Mesenchymal stem cell (in vitro differentiated cells and primary cell): ENCODE measurements around the gene EPS8L1.

Source experiments
- DNase-seq: peaks from one replicate; pipeline ENCODE4 v3.0.0-alpha.2; 2013
- H2AFZ ChIP-seq: one replicate; pipeline ENCODE4 v1.6.1; 2013; ENCODE audit warnings: low read depth, mild to moderate bottlenecking, control low read depth, inconsistent platforms, low read length, moderate library complexity
- H2AK5ac ChIP-seq: 2 replicates; pipeline ENCODE4 v1.6.1; 2013; ENCODE audit warnings: low read length, moderate library complexity, mild to moderate bottlenecking, inconsistent platforms; ENCODE audit not compliant: severe bottlenecking
- H2BK120ac ChIP-seq: one replicate; pipeline ENCODE4 v1.6.1; 2013; ENCODE audit warnings: low read depth, mild to moderate bottlenecking, inconsistent platforms, low read length, moderate library complexity
- H2BK12ac ChIP-seq, 2 experiments: one replicate each; pipeline ENCODE4 v1.6.1; 2013; ENCODE audit warnings: inconsistent platforms in 2 of 2, low read length in 2 of 2, mild to moderate bottlenecking in 2 of 2, moderate library complexity in 2 of 2, control low read depth in 1 of 2
- H2BK15ac ChIP-seq: one replicate; pipeline ENCODE4 v1.6.1; 2013; ENCODE audit warnings: mild to moderate bottlenecking, low read depth, inconsistent platforms; ENCODE audit not compliant: poor library complexity, severe bottlenecking
- H2BK5ac ChIP-seq: 2 replicates; pipeline ENCODE4 v1.6.1; 2013; ENCODE audit warnings: low read depth, mild to moderate bottlenecking, low read length, control low read depth, inconsistent platforms; ENCODE audit not compliant: poor library complexity, severe bottlenecking
- H3K14ac ChIP-seq, 2 experiments: one replicate each; pipeline ENCODE4 v1.6.1; 2013; ENCODE audit warnings: inconsistent platforms in 2 of 2, low read length in 2 of 2, control low read depth in 1 of 2, mild to moderate bottlenecking in 1 of 2, moderate library complexity in 1 of 2
- H3K18ac ChIP-seq, 2 experiments: one replicate each; pipeline ENCODE4 v1.6.1; 2013; ENCODE audit warnings: inconsistent platforms in 2 of 2, low read length in 2 of 2, control low read depth in 1 of 2, low read depth in 1 of 2, mild to moderate bottlenecking in 1 of 2
- H3K23ac ChIP-seq, 2 experiments: one replicate each; pipeline ENCODE4 v1.6.1; 2013; ENCODE audit warnings: inconsistent platforms in 2 of 2, low read length in 2 of 2, mild to moderate bottlenecking in 2 of 2, moderate library complexity in 2 of 2, control low read depth in 1 of 2
- H3K27ac ChIP-seq: 2 replicates; pipeline ENCODE4 v1.5.1; 2013; ENCODE audit warnings: mild to moderate bottlenecking, moderate library complexity, low read length, control low read depth, inconsistent platforms; ENCODE audit not compliant: poor library complexity, severe bottlenecking
- H3K27me3 ChIP-seq, 2 experiments: 2 replicates each; pipeline versions ENCODE4 v1.6.1 to v1.7.0; 2013; ENCODE audit warnings: low read length in 2 of 2, mild to moderate bottlenecking in 2 of 2, moderate library complexity in 2 of 2, control low read depth in 1 of 2, inconsistent platforms in 1 of 2; ENCODE audit not compliant: control insufficient read depth in 1 of 2, insufficient read depth in 1 of 2
- H3K36me3 ChIP-seq, 2 experiments: 2 replicates each; pipeline versions ENCODE4 v1.6.1 to v1.7.0; 2013; ENCODE audit warnings: low read length in 2 of 2, control low read depth in 1 of 2, inconsistent platforms in 1 of 2, low read depth in 1 of 2, mild to moderate bottlenecking in 1 of 2; ENCODE audit not compliant: insufficient read depth in 2 of 2, control insufficient read depth in 1 of 2
- H3K4ac ChIP-seq, 2 experiments: one replicate each; pipeline ENCODE4 v1.6.1; 2013; ENCODE audit warnings: inconsistent platforms in 2 of 2, low read length in 2 of 2, mild to moderate bottlenecking in 2 of 2, moderate library complexity in 2 of 2, control low read depth in 1 of 2, low read depth in 1 of 2
- H3K4me1 ChIP-seq: 2 replicates; pipeline ENCODE4 v1.6.1; 2013; ENCODE audit warnings: low read depth, low read length, control low read depth; ENCODE audit not compliant: control insufficient read depth, insufficient read depth
- H3K4me2 ChIP-seq: 2 replicates; pipeline ENCODE4 v1.6.1; 2013; ENCODE audit warnings: low read length, mild to moderate bottlenecking, inconsistent platforms; ENCODE audit not compliant: poor library complexity, severe bottlenecking
- H3K4me3 ChIP-seq, 2 experiments: 2 replicates each; pipeline versions ENCODE4 v1.5.1 to v1.7.0; 2013; ENCODE audit warnings: low read length in 2 of 2, mild to moderate bottlenecking in 2 of 2, control low read depth in 1 of 2, low read depth in 1 of 2; ENCODE audit not compliant: insufficient read depth in 1 of 2
- H3K79me1 ChIP-seq: replicated peaks from 2 replicates; pipeline ENCODE4 v1.6.1; 2013; ENCODE audit warnings: mild to moderate bottlenecking, control low read depth, low read length, inconsistent platforms; ENCODE audit not compliant: poor library complexity, severe bottlenecking
- H3K9ac ChIP-seq: 2 replicates; pipeline ENCODE4 v1.7.0; 2013; ENCODE audit warnings: mild to moderate bottlenecking, low read length, moderate library complexity
- H3K9me3 ChIP-seq: 2 replicates; pipeline ENCODE4 v1.7.0; 2013; ENCODE audit warnings: mild to moderate bottlenecking, low read length; ENCODE audit not compliant: control insufficient read depth
- H4K8ac ChIP-seq: one replicate; pipeline ENCODE4 v1.6.1; 2013; ENCODE audit warnings: inconsistent platforms, mild to moderate bottlenecking, low read length, moderate library complexity
- H4K91ac ChIP-seq: one replicate; pipeline ENCODE4 v1.6.1; 2013; ENCODE audit warnings: mild to moderate bottlenecking, low read length, inconsistent platforms
- WGBS: methylation state at CpG from one replicate; pipeline ENCODE4 v1.1.7; 2013; ENCODE audit warnings: mixed read lengths; 5-methylcytosine and 5-hydroxymethylcytosine counted together

EPS8L1 gene

GRCh38 chr19:55132453-55133129 lies 56.9 kb downstream of the EPS8L1 start:
- no peak overlapping the region for H3K4ac ChIP-seq

GRCh38 chr19:55133639-55134444 lies 58.2 kb downstream of the EPS8L1 start:
- WGBS: 80% methylated on average over 25 of the region's 25 CpGs
- peaks cover 28 to 69% of the 10 kb centered on the region in 2 experiments for H3K27me3 ChIP-seq
- no peak overlapping the region for H3K9ac ChIP-seq
- H4K8ac ChIP-seq: no peak overlapping the region
- H3K4me2 ChIP-seq: no peak overlapping the region
- H2BK5ac ChIP-seq: no peak overlapping the region
- H2BK12ac ChIP-seq: no peak overlapping the region
- no peak overlapping the region for H3K4ac ChIP-seq
- H4K91ac ChIP-seq: no peak overlapping the region
- H2AFZ ChIP-seq: no peak overlapping the region
- H2BK120ac ChIP-seq: no peak overlapping the region
- H3K36me3 ChIP-seq: no peaks in the 10 kb centered on the region
- H3K9me3 ChIP-seq: no peaks in the 10 kb centered on the region
- no peak overlapping the region for H2AK5ac ChIP-seq
- no peak overlapping the region for H3K27ac ChIP-seq
- no peak for DNase-seq
- H3K4me1 ChIP-seq: no peaks in the 10 kb centered on the region
- no peak overlapping the region for H3K14ac ChIP-seq
- peak overlapping the region in 1 of 2 experiments; percentile 83 for H3K23ac ChIP-seq
- no peaks in the 10 kb centered on the region for H3K79me1 ChIP-seq
- no peak overlapping the region for H3K4me3 ChIP-seq
- no peak overlapping the region for H2BK15ac ChIP-seq
- no peak overlapping the region for H3K18ac ChIP-seq

More at GRCh38 chr19:55132453-55133129, 56.9 kb downstream of the EPS8L1 start:
- no peak for DNase-seq
- H2AK5ac ChIP-seq: no peak overlapping the region
- H3K14ac ChIP-seq: no peak overlapping the region
- H3K36me3 ChIP-seq: no peaks in the 10 kb centered on the region
- H3K79me1 ChIP-seq: no peaks in the 10 kb centered on the region
- no peak overlapping the region for H3K4me3 ChIP-seq
- H3K27ac ChIP-seq: no peak overlapping the region
- H4K91ac ChIP-seq: no peak overlapping the region
- H3K27me3 ChIP-seq: peaks cover 28 to 60% of the 10 kb centered on the region in 2 experiments
- no peak overlapping the region for H3K18ac ChIP-seq
- no peak overlapping the region for H2AFZ ChIP-seq
- H2BK15ac ChIP-seq: no peak overlapping the region
- H2BK12ac ChIP-seq: no peak overlapping the region
- no peaks in the 10 kb centered on the region for H3K4me1 ChIP-seq
- no peak overlapping the region for H2BK5ac ChIP-seq
- peak overlapping the region; percentile 21 for H3K4me2 ChIP-seq
- no peak overlapping the region for H4K8ac ChIP-seq
- 84% methylated on average over 10 of the region's 14 CpGs for WGBS
- H3K23ac ChIP-seq: no peak overlapping the region
- H2BK120ac ChIP-seq: no peak overlapping the region
- H3K9ac ChIP-seq: no peak overlapping the region
- H3K9me3 ChIP-seq: no peaks in the 10 kb centered on the region

- no peaks in the 10 kb centered on the region for H3K36me3 ChIP-seq
- H3K4me1 ChIP-seq: no peaks in the 10 kb centered on the region
- no peak overlapping the region for H3K4me2 ChIP-seq
- H2BK5ac ChIP-seq: no peak overlapping the region
- H3K4ac ChIP-seq: no peak overlapping the region
- no peak overlapping the region for H4K8ac ChIP-seq
- no peak overlapping the region for H3K14ac ChIP-seq
- H3K27ac ChIP-seq: no peak overlapping the region
- no peak overlapping the region for H3K18ac ChIP-seq
- no peak for DNase-seq
- no peak overlapping the region for H3K4me3 ChIP-seq
- H3K27me3 ChIP-seq: peaks cover 28 to 68% of the 10 kb centered on the region in 2 experiments
- no peak overlapping the region for H2AK5ac ChIP-seq
- no peak overlapping the region for H2BK120ac ChIP-seq
- H4K91ac ChIP-seq: no peak overlapping the region
- no peak overlapping the region for H2BK12ac ChIP-seq
- H2BK15ac ChIP-seq: no peak overlapping the region
- no peak overlapping the region for H3K23ac ChIP-seq
- no peaks in the 10 kb centered on the region for H3K79me1 ChIP-seq
- no peaks in the 10 kb centered on the region for H3K9me3 ChIP-seq
- H2AFZ ChIP-seq: no peak overlapping the region
- no peak overlapping the region for H3K9ac ChIP-seq
- WGBS: no CpG with 5 or more reads among the region's 3 CpGs
Measured at GRCh38 chr19:55134736-55135135, 59.1 kb downstream of the EPS8L1 start.

- Histone ChIP-seq H2BK120ac (no peak overlapping the region), H2BK5ac (no peak overlapping the region), H3K14ac (no peak overlapping the region), H3K18ac (no peak overlapping the region), H3K27ac (no peak overlapping the region), H4K91ac (no peak overlapping the region), H3K4me1 (peaks cover 2% of the 10 kb centered on the region), H3K23ac (no peak overlapping the region), H2BK12ac (no peak overlapping the region), H3K79me1 (no peaks in the 10 kb centered on the region), H3K4me2 (no peak overlapping the region), H4K8ac (no peak overlapping the region), H2BK15ac (no peak overlapping the region), H2AK5ac (no peak overlapping the region), H3K4ac (no peak overlapping the region), H3K4me3 (no peak overlapping the region), H2AFZ (no peak overlapping the region), H3K36me3 (no peaks in the 10 kb centered on the region), H3K27me3 (peaks cover 23 to 58% of the 10 kb centered on the region in 2 experiments), H3K9ac (no peak overlapping the region), H3K9me3 (no peaks in the 10 kb centered on the region)
- DNase-seq: no peak
- WGBS: 91% methylated on average over 17 of the region's 17 CpGs
Measured at GRCh38 chr19:55136399-55137102, 60.9 kb downstream of the EPS8L1 start.
